Measurements from ENCODE around the gene DISP3.

Gene DISP3

DNA sequence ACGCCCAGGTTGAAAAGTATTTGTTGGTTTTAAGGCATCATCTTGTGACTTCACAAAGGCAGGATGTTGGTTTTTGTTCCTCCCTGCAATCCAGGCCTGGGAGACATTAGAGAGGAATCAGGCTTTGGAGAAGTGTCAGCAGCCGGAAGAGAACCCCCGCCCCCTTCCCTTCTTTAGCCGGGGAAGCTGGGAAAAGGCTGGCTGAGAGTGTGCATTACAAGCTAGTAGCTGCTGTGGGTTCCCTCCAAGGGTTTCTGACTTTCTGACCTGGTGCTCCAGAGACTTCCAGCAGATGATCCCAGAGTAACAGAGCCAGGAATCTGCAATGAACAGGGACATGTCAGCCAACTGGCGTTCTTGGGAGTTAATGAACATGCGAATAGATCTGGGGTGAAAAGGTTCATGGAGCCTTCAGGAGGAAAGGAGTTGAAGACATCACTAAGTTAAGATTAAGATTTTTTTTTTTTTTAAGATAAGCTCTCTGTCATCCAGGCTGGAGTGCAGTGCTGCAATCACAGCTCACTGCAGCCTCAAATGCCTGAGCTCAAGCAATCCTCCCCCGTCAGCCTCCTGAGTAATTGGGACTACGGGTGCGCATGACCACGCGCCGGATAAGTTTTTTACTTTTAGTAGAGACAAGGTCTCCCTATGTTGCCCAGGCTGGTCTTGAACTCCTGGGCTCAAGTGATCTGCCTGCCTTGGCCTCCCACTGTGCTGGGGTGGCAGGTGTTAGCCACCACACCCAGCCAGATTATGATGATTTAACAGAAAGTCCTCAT lies 7.5 kb downstream of the DISP3 start:
- no peak for DNase-seq (ENCODE audit: low spot score)

DNA sequence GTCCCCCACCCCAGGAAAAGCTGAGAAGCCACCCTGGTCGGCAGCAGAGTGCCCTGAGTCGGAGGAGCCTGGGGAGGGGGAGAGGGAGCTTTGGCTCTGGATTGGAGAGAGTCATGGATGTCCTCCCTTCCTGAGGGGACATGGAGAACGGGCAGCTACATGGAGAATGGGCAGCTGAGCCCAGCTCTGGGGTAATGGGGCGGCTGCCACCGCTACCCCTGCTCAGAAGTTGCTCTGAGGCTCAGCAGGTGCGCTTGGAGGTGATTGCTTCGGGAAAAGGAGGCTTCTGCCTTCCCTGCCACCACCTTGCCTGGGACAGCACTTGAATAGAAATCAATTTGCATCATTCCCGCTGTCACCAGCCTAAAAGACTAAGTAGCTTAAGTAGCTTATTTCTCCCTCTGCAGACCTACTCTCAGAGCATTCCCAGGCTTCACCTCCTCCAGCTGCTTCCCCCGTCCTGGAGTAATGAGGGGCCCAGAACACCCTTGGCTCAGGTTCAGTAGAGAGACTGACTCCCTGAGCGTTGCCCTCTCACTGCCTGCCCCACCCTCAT lies 8.3 kb downstream of the DISP3 start:
- DNase-seq (ENCODE audit: low spot score): no peak

- no peak for DNase-seq (ENCODE audit: low spot score)
Measured at GRCh38 chr1:11488201-11488770, 9.3 kb downstream of the DISP3 start.

DNA sequence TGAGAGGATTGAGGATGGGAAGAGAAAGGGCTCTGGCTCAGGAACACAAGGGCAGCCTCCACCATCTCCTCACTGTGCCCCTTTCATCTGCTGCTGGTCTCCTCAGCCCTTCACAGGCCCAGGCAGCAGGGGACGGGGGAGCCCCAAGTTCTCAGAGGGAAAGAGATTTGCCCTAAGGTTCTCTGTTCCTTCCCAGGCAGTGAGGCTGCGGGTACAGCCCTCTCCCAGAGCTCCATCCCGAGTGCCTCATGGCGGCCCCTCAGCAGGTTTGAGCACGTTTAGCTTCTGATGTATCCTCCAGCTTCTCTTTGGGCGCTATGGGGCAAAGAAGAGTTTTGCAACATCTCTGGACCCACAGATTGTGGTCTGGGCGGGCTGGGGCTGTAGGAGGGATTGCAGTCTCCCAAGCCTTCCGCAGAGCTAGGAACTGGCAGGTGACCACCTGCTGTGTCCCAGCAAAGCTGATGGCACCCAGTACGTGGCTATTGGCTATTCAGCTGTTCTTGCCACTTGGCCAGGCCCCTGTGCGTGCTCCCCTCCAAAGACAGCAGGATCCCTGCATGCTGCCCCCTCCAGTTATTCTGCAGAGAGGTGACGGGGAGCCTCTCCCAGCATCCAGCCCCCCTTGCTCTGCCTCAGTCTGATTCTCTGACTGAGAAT lies 10.1 kb downstream of the DISP3 start:
- no peak for DNase-seq (ENCODE audit: low spot score)

DNA sequence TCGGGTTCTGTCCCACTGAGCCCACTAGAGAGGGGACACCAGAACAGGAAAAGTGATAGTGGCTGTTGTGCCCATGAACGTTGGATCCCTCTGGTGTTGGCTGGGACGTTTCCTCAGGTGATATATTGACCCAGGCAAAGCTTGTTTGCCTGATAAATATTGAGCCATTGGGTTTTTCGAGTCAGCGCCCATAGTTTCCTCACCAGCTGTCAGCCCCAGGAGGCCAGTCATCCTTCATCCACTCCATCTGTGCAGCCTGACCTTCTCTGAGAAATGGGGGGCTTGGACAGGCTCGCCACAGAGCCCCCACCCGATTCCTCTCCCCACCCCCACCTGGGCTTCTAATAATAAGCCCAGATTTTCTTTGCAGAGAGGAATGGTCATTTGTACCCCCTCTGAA lies 13.3 kb downstream of the DISP3 start:
- DNase-seq (ENCODE audit: low spot score): no peak

DNA sequence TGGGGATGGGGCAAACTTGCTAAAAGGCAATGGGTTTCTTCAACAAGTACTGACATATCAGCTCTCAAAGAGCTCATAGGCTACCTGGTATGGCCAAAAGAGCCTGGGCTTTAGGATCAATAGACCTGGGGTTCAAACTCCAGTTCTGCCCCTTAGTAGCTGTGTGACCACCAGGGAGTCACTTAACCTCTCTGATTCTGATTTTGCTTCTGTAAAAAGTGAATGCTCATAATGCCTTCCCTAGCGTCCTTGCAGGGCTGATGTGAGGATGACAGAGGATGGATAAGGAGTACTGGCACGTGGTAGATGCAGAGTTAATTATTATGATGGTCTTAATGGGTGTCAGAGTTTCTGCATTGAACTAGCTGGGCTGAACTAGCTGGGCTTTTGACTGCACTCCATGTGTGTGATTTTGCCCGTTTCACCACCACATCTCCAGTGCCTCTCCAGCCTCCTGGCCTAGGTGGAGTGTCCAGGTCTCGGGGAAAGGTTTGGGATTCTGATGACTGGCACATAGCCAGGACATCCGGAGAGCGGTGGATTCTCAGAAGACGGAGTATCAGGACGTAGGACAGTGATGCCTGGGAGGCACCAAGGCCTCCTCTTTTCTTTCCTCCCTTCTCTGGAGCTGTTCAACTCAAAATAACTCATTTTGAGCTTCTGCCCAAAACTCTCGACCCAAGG lies 15.2 kb downstream of the DISP3 start:
- DNase-seq (ENCODE audit: low spot score): no peak

GRCh38 chr1:11494771-11495170 lies 15.8 kb downstream of the DISP3 start:
- no peak for DNase-seq (ENCODE audit: low spot score)

GRCh38 chr1:11495579-11495978 lies 16.6 kb downstream of the DISP3 start:
- no peak for DNase-seq (ENCODE audit: low spot score)

- no peak for DNase-seq (ENCODE audit: low spot score)
Measured at GRCh38 chr1:11496551-11497080, 17.7 kb downstream of the DISP3 start.

GRCh38 chr1:11498956-11499594 lies 20.1 kb downstream of the DISP3 start:
- DNase-seq (ENCODE audit: low spot score): no peak

DNA sequence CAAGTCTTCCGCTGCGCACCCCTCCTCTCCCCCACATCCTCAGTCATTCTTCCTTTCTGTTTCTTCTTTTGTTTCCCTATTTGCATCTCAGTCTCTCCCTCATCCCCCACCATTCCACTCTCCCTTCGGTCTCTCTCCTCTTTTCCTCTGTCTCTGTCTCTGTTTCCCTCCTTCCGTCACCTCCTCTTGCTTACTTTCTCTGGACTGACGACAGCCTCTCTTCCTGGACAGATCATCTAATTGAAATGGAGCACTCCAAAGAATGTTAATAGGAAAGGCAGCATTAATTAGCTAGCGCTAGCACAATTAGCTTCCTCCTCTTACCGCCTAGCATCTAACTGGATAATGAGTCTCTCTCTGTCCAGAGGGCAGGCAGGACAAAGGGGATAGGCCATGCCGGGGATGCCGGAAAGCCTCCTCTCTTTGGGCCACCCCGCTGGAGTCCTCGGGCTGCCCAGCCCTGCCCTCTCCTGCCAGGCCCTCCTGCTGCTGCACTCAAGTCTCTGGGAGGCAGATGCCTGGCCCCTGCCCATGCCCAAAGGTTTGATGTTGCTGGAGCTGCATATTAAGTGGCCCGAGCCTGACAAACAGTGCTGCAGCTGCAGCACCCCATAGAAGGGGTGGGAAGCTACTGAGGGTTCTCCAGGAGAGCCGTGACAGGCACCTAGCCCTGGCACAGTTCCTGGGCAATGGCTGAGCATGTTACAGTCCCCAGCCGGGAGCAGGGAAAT lies 20.8 kb downstream of the DISP3 start:
- peak; percentile 74 for DNase-seq (ENCODE audit: low spot score)

GRCh38 chr1:11500881-11501280 lies 21.9 kb downstream of the DISP3 start:
- DNase-seq (ENCODE audit: low spot score): no peak

DNA sequence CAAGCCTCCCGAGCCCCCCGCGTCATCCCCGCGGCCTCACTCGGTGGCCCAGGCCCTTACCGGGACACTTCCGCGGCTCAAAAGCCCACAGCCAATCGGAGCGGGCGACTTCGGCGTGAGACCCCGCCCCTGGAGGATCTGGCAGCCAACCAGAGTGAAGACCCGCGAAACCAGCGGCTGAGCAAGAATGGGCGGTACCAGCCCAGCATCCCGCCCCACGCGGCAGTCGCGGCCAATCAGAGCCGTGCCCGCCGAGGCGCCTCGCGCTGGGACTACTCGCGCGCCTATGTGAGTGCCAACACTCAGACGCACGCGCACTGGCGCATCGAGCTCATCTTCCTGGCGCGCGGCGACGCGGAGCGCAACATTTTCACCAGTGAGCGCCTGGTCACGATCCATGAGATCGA lies 22.5 kb downstream of the DISP3 start:
- DNase-seq (ENCODE audit: low spot score): no peak

- DNase-seq (ENCODE audit: low spot score): no peak
Measured at GRCh38 chr1:11501906-11502485, 23.0 kb downstream of the DISP3 start.

- DNase-seq (ENCODE audit: low spot score): no peak
Measured at GRCh38 chr1:11502516-11502915, 23.6 kb downstream of the DISP3 start.

GRCh38 chr1:11504599-11504998 lies 25.6 kb downstream of the DISP3 start:
- no peak for DNase-seq (ENCODE audit: low spot score)

DNA sequence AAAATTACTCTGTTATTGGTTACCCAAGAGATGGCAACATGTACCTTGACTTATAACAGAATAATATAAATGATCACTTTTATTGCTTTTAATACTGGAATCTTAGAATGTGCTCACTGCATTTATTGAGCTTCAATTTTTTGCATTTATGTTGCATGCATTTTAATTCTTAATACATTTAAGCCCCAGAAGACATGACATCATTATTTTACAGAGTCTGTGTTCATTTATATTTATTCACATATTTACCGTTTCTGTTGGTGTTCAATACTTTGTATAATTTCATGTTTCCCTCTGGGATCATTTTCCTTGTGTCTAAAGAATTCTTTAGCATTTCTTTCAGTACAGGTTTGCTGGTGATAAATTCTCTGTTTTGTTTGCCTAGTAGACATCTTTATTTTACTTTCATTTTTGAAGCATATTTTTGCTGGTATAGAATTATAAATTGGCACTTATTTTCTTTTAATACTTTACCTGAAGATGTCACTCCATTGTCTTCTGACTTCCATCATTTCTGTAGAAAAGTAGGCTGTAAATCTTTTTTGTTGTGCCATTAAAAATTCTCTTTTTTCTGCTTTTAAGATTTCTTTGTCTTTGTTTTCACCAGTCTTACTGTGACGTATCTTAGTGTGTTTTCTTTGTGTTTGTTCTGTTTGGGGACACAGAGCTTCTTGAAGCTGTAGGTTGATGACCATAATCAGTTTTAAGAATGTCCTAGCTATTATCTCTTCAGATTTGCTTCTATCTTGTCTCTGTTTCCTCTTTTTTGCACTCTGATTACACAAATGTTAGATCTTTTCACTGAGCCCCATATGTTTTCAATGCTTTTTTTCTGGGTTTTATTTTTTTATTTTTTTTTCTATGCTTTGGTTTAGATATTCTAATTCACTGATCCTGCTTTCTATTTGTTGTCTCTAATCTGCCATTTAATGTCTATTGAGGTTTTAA lies 26.9 kb downstream of the DISP3 start:
- no peak for DNase-seq (ENCODE audit: low spot score)

- DNase-seq (ENCODE audit: low spot score): peak; percentile 32
Measured at GRCh38 chr1:11507309-11507708, 28.4 kb downstream of the DISP3 start.

- no peak for DNase-seq (ENCODE audit: low spot score)
Measured at GRCh38 chr1:11513681-11514080, 34.7 kb downstream of the DISP3 start.
